ENCODE results near the gene NRCAM.
A peak's percentile ranks its signal among the peaks of the same experiment; 100 is the strongest.

NRCAM gene

DNA sequence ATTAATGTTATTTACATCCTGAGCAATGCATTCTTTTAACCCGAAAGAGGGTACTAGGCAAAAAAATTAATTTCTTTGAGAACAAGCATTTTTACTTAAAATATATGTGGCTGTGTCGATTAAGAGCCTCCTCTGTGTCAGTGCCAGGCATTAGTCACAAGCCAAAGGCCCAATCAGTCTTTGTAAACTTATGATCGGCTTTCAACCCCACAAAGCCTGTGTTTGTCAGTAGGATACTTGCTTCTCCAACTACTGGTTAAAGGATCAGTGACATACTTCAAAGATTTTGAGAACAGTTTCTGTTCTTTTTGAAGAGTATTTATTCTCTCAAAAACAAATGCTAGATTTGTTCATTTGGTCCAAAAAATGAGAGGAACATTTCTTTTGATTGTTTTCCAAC is 159.3 kb downstream of the NRCAM start:
- Histone ChIP-seq H2AK5ac (ENCODE audit: low read length) (no peak overlapping the region), H3K4ac (ENCODE audit: low read depth, low read length) (no peak overlapping the region), H3K4me2 (ENCODE audit: low read length) (no peak overlapping the region), H3K4me1 (ENCODE audit: control insufficient read depth, low read depth, low read length) (no peaks in the 10 kb centered on the region), H3K27ac (ENCODE audit: low read depth, low read length) (no peak overlapping the region), H3K4me3 (ENCODE audit: low read length) (no peak overlapping the region), H3K36me3 (ENCODE audit: control insufficient read depth, insufficient read depth, low read length) (no peaks in the 10 kb centered on the region), H3K18ac (ENCODE audit: low read length) (no peak overlapping the region), H3K56ac (ENCODE audit: low read length) (no peak overlapping the region), H3K27me3 (ENCODE audit: insufficient read depth, low read length, poor library complexity) (no peaks in the 10 kb centered on the region), H3K9ac (ENCODE audit: low read length) (no peak overlapping the region), H3K79me2 (ENCODE audit: control insufficient read depth, insufficient read depth, low read length) (no peaks in the 10 kb centered on the region), H4K5ac (ENCODE audit: low read length) (no peak overlapping the region), H2BK5ac (ENCODE audit: low read length) (no peak overlapping the region), H3K23ac (ENCODE audit: low read length) (no peak overlapping the region), H4K8ac (ENCODE audit: low read depth, low read length) (no peak overlapping the region), H2BK120ac (ENCODE audit: low read depth, low read length) (no peak overlapping the region), H3K79me1 (ENCODE audit: low read length) (no peaks in the 10 kb centered on the region), H2BK15ac (replicated peaks; ENCODE audit: low read depth) (no peak overlapping the region)
- no CpG with 5 or more reads among the region's 3 CpGs for WGBS (ENCODE audit: extremely low coverage, insufficient coverage, low lambda C conversion rate)
- no peak for DNase-seq

DNA sequence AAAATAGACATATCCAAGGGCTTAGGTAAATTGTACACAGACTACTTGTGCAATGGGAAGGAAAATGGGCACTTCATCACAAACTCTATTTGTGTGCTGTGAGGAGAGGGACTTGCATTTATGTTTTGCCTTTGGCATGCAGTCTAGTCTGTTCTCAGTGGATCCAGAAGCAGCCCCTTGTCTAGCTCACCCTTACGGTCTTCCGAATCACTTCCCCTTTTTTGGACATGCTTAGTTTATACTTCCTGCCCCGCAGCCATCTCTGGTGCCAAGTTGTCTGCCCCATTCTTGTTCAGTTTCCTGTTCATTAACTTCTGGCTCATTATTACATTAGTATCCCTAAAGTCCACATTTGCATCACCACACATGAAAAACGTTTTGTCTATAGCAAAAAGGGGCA is 161.6 kb downstream of the NRCAM start:
- Histone ChIP-seq H2BK120ac (ENCODE audit: low read depth, low read length) (no peak overlapping the region), H3K4ac (ENCODE audit: low read depth, low read length) (no peak overlapping the region), H3K36me3 (ENCODE audit: control insufficient read depth, insufficient read depth, low read length) (no peaks in the 10 kb centered on the region), H3K4me3 (ENCODE audit: low read length) (no peak overlapping the region), H2BK5ac (ENCODE audit: low read length) (no peak overlapping the region), H3K4me1 (ENCODE audit: control insufficient read depth, low read depth, low read length) (no peaks in the 10 kb centered on the region), H2AK5ac (ENCODE audit: low read length) (no peak overlapping the region), H2BK15ac (replicated peaks; ENCODE audit: low read depth) (no peak overlapping the region), H3K79me2 (ENCODE audit: control insufficient read depth, insufficient read depth, low read length) (no peaks in the 10 kb centered on the region), H4K8ac (ENCODE audit: low read depth, low read length) (no peak overlapping the region), H3K27me3 (ENCODE audit: insufficient read depth, low read length, poor library complexity) (no peaks in the 10 kb centered on the region), H3K23ac (ENCODE audit: low read length) (no peak overlapping the region), H3K79me1 (ENCODE audit: low read length) (no peaks in the 10 kb centered on the region), H3K56ac (ENCODE audit: low read length) (no peak overlapping the region), H3K27ac (ENCODE audit: low read depth, low read length) (no peak overlapping the region), H3K4me2 (ENCODE audit: low read length) (no peak overlapping the region), H3K9ac (ENCODE audit: low read length) (no peak overlapping the region), H4K5ac (ENCODE audit: low read length) (no peak overlapping the region), H3K18ac (ENCODE audit: low read length) (no peak overlapping the region)
- DNase-seq: no peak
- WGBS (ENCODE audit: extremely low coverage, insufficient coverage, low lambda C conversion rate): no CpG with 5 or more reads among the region's 4 CpGs

DNA sequence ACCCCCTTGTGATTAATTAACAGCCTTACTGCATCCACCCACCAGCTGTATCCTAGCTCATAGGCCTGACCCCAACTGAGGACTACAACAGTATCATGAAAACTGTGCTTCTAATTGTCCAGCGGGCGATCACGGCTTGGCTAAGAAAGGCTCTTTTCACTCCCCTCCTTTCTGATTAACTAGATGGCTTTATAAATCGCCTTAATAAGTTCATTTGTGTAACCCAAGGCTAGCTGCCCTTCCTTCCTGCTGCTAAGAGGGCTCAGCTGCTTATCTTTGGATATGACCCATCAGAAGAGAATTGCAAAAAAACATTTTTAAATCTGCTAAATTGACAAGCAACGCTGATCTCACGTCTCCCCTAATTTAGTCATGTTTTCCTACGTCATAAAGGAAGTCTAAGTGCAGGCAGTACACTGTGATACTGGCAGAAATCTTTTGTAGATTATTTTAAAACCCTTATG is 163.1 kb downstream of the NRCAM start:
- H3K4me1 ChIP-seq (ENCODE audit: control insufficient read depth, low read depth, low read length): no peaks in the 10 kb centered on the region
- DNase-seq: no peak
- H4K5ac ChIP-seq (ENCODE audit: low read length): no peak overlapping the region
- H3K4me3 ChIP-seq (ENCODE audit: low read length): no peak overlapping the region
- no CpG with 5 or more reads among the region's 7 CpGs for WGBS (ENCODE audit: extremely low coverage, insufficient coverage, low lambda C conversion rate)
- no peak overlapping the region for H3K4me2 ChIP-seq (ENCODE audit: low read length)
- peak overlapping the region; percentile 49 for H3K23ac ChIP-seq (ENCODE audit: low read length)
- no peak overlapping the region for H3K56ac ChIP-seq (ENCODE audit: low read length)
- no peak overlapping the region for H2BK120ac ChIP-seq (ENCODE audit: low read depth, low read length)
- no peak overlapping the region for H2BK15ac ChIP-seq (replicated peaks; ENCODE audit: low read depth)
- no peak overlapping the region for H2AK5ac ChIP-seq (ENCODE audit: low read length)
- H3K18ac ChIP-seq (ENCODE audit: low read length): no peak overlapping the region
- H4K8ac ChIP-seq (ENCODE audit: low read depth, low read length): no peak overlapping the region
- H3K79me2 ChIP-seq (ENCODE audit: control insufficient read depth, insufficient read depth, low read length): no peaks in the 10 kb centered on the region
- H3K27ac ChIP-seq (ENCODE audit: low read depth, low read length): no peak overlapping the region
- H3K79me1 ChIP-seq (ENCODE audit: low read length): no peaks in the 10 kb centered on the region
- no peaks in the 10 kb centered on the region for H3K27me3 ChIP-seq (ENCODE audit: insufficient read depth, low read length, poor library complexity)
- no peak overlapping the region for H2BK5ac ChIP-seq (ENCODE audit: low read length)
- no peaks in the 10 kb centered on the region for H3K36me3 ChIP-seq (ENCODE audit: control insufficient read depth, insufficient read depth, low read length)
- H3K9ac ChIP-seq (ENCODE audit: low read length): no peak overlapping the region
- no peak overlapping the region for H3K4ac ChIP-seq (ENCODE audit: low read depth, low read length)

DNA sequence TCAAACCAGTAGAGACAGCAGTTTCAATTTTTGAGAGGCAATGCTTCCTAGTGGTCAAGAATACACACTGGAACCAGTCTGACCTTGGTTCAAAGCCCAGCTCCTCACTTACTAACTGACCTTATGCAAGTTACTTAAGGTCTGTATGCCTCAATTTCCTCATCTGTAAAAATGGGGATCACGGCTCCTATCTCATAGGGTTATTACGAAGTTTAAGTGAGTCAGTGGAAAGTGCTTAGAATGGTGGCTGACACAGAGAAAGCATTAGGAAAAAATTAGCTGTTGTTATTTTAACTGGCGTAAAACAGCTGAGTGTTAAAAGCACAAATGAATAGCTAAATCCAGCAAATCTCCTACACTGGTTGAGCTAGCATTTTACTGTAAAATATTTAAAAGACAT is 163.7 kb downstream of the NRCAM start:
- no peak overlapping the region for H3K4me3 ChIP-seq (ENCODE audit: low read length)
- H3K4me2 ChIP-seq (ENCODE audit: low read length): no peak overlapping the region
- H3K36me3 ChIP-seq (ENCODE audit: control insufficient read depth, insufficient read depth, low read length): no peaks in the 10 kb centered on the region
- no peak overlapping the region for H3K18ac ChIP-seq (ENCODE audit: low read length)
- H2AK5ac ChIP-seq (ENCODE audit: low read length): no peak overlapping the region
- H3K4ac ChIP-seq (ENCODE audit: low read depth, low read length): no peak overlapping the region
- no peak for DNase-seq
- no peaks in the 10 kb centered on the region for H3K27me3 ChIP-seq (ENCODE audit: insufficient read depth, low read length, poor library complexity)
- H3K79me1 ChIP-seq (ENCODE audit: low read length): no peaks in the 10 kb centered on the region
- H2BK15ac ChIP-seq (replicated peaks; ENCODE audit: low read depth): no peak overlapping the region
- no CpG with 5 or more reads among the region's 3 CpGs for WGBS (ENCODE audit: extremely low coverage, insufficient coverage, low lambda C conversion rate)
- no peak overlapping the region for H2BK5ac ChIP-seq (ENCODE audit: low read length)
- H4K8ac ChIP-seq (ENCODE audit: low read depth, low read length): no peak overlapping the region
- no peak overlapping the region for H2BK120ac ChIP-seq (ENCODE audit: low read depth, low read length)
- H4K5ac ChIP-seq (ENCODE audit: low read length): no peak overlapping the region
- no peaks in the 10 kb centered on the region for H3K4me1 ChIP-seq (ENCODE audit: control insufficient read depth, low read depth, low read length)
- H3K56ac ChIP-seq (ENCODE audit: low read length): no peak overlapping the region
- no peak overlapping the region for H3K9ac ChIP-seq (ENCODE audit: low read length)
- no peaks in the 10 kb centered on the region for H3K79me2 ChIP-seq (ENCODE audit: control insufficient read depth, insufficient read depth, low read length)
- H3K23ac ChIP-seq (ENCODE audit: low read length): no peak overlapping the region
- H3K27ac ChIP-seq (ENCODE audit: low read depth, low read length): no peak overlapping the region

DNA sequence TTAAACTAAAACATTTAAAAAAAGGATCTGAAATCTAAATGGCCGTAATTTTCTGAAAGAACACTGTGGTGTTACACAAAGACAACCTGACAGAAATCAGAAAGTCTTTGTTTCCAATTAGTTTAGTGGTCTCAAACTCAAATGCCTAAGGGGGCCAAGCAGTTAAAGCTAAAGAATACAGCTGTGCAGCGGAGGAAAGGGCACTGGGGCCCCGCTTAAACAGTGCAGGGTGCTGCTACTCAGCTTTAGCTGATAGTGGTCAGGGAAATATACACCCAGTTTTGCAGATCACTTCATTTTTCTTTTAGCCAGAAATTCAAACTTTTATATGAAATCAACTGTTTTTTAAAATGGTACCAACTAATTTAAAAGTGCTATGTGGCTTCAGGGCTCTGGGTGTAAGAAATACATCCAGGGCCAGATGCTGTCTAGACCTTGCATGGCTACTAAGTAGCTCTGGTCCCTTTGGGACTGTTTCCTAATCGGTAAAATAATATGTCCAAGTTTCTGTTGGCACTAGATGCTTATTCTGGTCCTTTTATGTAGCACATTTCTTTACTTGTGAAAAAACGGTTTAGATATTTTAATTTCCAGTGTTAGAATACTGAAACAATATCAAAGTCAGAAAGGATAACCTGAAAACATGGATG is 164.3 kb downstream of the NRCAM start:
- Histone ChIP-seq H3K36me3 (ENCODE audit: control insufficient read depth, insufficient read depth, low read length) (no peaks in the 10 kb centered on the region), H3K4me1 (ENCODE audit: control insufficient read depth, low read depth, low read length) (no peaks in the 10 kb centered on the region), H3K79me1 (ENCODE audit: low read length) (no peaks in the 10 kb centered on the region), H3K9ac (ENCODE audit: low read length) (no peak overlapping the region), H4K5ac (ENCODE audit: low read length) (no peak overlapping the region), H3K27me3 (ENCODE audit: insufficient read depth, low read length, poor library complexity) (no peaks in the 10 kb centered on the region), H3K18ac (ENCODE audit: low read length) (no peak overlapping the region), H2BK120ac (ENCODE audit: low read depth, low read length) (no peak overlapping the region), H3K4me2 (ENCODE audit: low read length) (no peak overlapping the region), H3K79me2 (ENCODE audit: control insufficient read depth, insufficient read depth, low read length) (no peaks in the 10 kb centered on the region), H3K23ac (ENCODE audit: low read length) (no peak overlapping the region), H2BK5ac (ENCODE audit: low read length) (no peak overlapping the region), H2AK5ac (ENCODE audit: low read length) (no peak overlapping the region), H2BK15ac (replicated peaks; ENCODE audit: low read depth) (no peak overlapping the region), H3K27ac (ENCODE audit: low read depth, low read length) (no peak overlapping the region), H4K8ac (ENCODE audit: low read depth, low read length) (no peak overlapping the region), H3K4me3 (ENCODE audit: low read length) (no peak overlapping the region), H3K4ac (ENCODE audit: low read depth, low read length) (no peak overlapping the region), H3K56ac (ENCODE audit: low read length) (no peak overlapping the region)
- DNase-seq: no peak
- no CpG with 5 or more reads among the region's 5 CpGs for WGBS (ENCODE audit: extremely low coverage, insufficient coverage, low lambda C conversion rate)

DNA sequence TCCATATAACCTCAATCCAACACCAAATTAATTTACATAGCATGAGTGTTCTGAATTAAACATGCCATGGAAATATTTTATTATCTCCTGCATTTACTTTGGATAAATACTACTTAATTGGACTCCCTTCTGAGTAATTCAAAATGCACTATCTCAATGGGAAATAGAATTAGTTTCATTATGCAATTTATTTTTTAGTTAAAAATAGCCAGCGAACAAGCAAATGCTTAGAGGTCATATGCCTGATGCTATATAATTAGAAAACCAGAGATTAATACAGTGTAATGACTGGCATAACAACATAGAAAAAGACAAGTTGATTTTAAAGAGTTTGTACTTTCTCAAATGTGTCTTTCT is 165.1 kb downstream of the NRCAM start:
- Histone ChIP-seq H4K8ac (ENCODE audit: low read depth, low read length) (no peak overlapping the region), H4K5ac (ENCODE audit: low read length) (no peak overlapping the region), H2BK5ac (ENCODE audit: low read length) (no peak overlapping the region), H3K18ac (ENCODE audit: low read length) (no peak overlapping the region), H2BK120ac (ENCODE audit: low read depth, low read length) (no peak overlapping the region), H3K4ac (ENCODE audit: low read depth, low read length) (no peak overlapping the region), H3K56ac (ENCODE audit: low read length) (no peak overlapping the region), H3K27me3 (ENCODE audit: insufficient read depth, low read length, poor library complexity) (no peaks in the 10 kb centered on the region), H3K27ac (ENCODE audit: low read depth, low read length) (no peak overlapping the region), H3K4me2 (ENCODE audit: low read length) (no peak overlapping the region), H3K4me3 (ENCODE audit: low read length) (no peak overlapping the region), H3K4me1 (ENCODE audit: control insufficient read depth, low read depth, low read length) (no peaks in the 10 kb centered on the region), H3K9ac (ENCODE audit: low read length) (no peak overlapping the region), H3K23ac (ENCODE audit: low read length) (no peak overlapping the region), H3K79me1 (ENCODE audit: low read length) (no peaks in the 10 kb centered on the region), H2AK5ac (ENCODE audit: low read length) (no peak overlapping the region), H2BK15ac (replicated peaks; ENCODE audit: low read depth) (no peak overlapping the region), H3K36me3 (ENCODE audit: control insufficient read depth, insufficient read depth, low read length) (no peaks in the 10 kb centered on the region), H3K79me2 (ENCODE audit: control insufficient read depth, insufficient read depth, low read length) (no peaks in the 10 kb centered on the region)
- no CpG with 5 or more reads among the region's 1 CpG for WGBS (ENCODE audit: extremely low coverage, insufficient coverage, low lambda C conversion rate)
- no peak for DNase-seq
